Neutrophil (primary cell): Measurements from ENCODE around the gene CD248.
A peak's percentile ranks its signal among the peaks of the same experiment; 100 is the strongest.

ENCODE experiments used
- H3K27ac ChIP-seq: fragments of 200-600 bp; sonication (generic); 2 replicates; pipeline ENCODE4 v1.5.1; 2016; ENCODE audit warnings: mild to moderate bottlenecking, moderate library complexity
- H3K27me3 ChIP-seq: fragments of 200-600 bp; sonication (generic); 2 replicates; pipeline ENCODE4 v1.6.0; 2016; ENCODE audit warnings: mild to moderate bottlenecking
- H3K36me3 ChIP-seq: fragments of 200-600 bp; sonication (generic); 2 replicates; pipeline ENCODE4 v1.5.1; 2017
- H3K4me1 ChIP-seq, 2 experiments: fragments of 200-600 bp in 1 of 2; sonication (generic) in 1 of 2; 1 replicate in 1 of 2; 2 replicates in 1 of 2; pipeline versions ENCODE4 v1.5.1 to v1.6.1; 2013 to 2016; ENCODE audit warnings: low read depth in 1 of 2, low read length in 1 of 2, mild to moderate bottlenecking in 1 of 2, moderate library complexity in 1 of 2; ENCODE audit not compliant: control insufficient read depth in 1 of 2, insufficient read depth in 1 of 2
- H3K4me3 ChIP-seq, 2 experiments: fragments of 200-600 bp in 1 of 2; sonication (generic) in 1 of 2; 1 replicate in 1 of 2; 2 replicates in 1 of 2; pipeline ENCODE4 v1.5.1; 2013 to 2016; ENCODE audit warnings: low read depth in 1 of 2, low read length in 1 of 2, mild to moderate bottlenecking in 1 of 2, moderate library complexity in 1 of 2
- H3K9me3 ChIP-seq: fragments of 200-600 bp; sonication (generic); 2 replicates; pipeline ENCODE4 v1.5.1; 2016
- CTCF ChIP-seq: fragments of 200-600 bp; sonication (generic); IDR thresholded peaks from 2 replicates; pipeline ENCODE4 v1.5.1; 2016; ENCODE audit warnings: antibody characterized with exemption

Gene CD248

DNA sequence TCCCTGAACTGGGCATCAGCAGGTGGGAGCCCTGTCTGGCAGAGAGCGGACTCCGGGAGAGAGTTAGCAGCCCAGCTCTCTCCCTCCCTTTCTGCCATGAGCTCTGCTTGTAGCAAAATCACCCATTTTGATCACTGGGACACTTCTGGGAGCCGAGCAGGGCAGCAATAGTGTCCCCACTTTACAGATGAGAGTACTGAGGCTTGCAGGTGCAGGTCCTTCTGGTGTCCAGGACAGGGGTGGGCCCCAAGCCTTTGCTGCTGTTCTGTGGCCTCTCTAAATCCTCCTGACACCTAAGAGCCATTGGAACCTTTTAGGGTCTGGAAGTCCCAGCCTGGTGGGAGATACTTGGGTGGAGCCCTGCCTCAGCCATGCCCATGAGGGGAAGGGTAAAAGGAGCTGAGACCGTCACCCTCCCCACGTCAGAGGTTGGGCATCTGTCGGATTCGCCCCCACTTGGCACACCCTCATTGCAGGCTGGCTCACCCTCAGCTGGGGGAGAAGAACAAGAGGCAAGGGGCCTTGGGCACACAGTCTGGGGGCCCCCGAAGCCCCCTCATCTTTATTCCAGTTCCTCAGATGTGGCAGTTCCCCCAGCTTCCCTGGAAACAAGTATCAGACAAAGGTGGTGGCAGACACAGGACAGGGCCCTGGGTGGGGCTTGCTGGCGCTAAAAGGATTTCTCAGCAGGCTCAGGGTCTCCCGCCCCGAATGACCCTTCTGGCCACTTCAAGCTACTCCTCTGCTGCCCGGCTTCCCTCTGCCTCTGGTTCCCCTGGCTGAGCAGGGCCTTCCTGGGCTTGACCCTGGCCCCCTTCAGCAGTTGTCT is 14.9 kb upstream of the CD248 start:
- Histone ChIP-seq H3K27ac (no peak overlapping the region), H3K4me1 (peaks cover 25% of the 10 kb centered on the region in 2 experiments), H3K9me3 (no peaks in the 10 kb centered on the region), H3K27me3 (peaks cover 27% of the 10 kb centered on the region), H3K4me3 (no peak overlapping the region), H3K36me3 (peaks cover 4% of the 10 kb centered on the region)
- no peak for TF ChIP-seq CTCF

- no peak overlapping the region for H3K4me3 ChIP-seq
- TF ChIP-seq CTCF, result no peak
- no peak overlapping the region for H3K27ac ChIP-seq
- H3K27me3 ChIP-seq, result peaks cover 19% of the 10 kb centered on the region
- peaks cover 17% of the 10 kb centered on the region in 2 experiments for H3K4me1 ChIP-seq
- no peaks in the 10 kb centered on the region for H3K36me3 ChIP-seq
- H3K9me3 ChIP-seq, result no peaks in the 10 kb centered on the region
These were observed 14.1 kb upstream of the CD248 start for GRCh38 chr11:66330931-66331330.

DNA sequence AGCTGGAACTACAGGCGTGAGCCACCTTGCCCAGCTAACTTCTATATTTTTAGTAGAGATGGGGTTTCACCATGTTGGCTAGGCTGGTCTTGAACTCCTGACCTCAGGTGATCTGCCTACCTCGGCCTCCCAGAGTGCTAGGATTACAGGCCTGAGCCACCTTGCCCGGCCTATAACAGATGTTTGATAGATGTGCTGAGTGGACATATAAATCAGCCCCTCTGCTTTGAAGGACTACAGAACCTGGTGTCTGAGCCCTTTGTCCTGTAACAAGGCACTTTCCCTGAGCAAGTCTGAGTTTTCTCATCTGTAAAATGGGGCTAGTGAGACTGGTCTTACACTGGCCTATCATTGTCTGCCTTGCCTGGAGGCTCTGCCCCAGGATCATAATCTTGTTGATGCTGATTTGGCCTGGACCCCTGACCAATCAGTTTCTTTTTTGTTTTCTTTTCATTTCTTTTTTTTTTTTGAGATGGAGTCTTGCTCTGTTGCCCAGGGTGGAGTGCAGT is 12.4 kb upstream of the CD248 start:
- Histone ChIP-seq H3K27ac (no peak overlapping the region), H3K36me3 (no peaks in the 10 kb centered on the region)
- TF ChIP-seq CTCF, result no peak

DNA sequence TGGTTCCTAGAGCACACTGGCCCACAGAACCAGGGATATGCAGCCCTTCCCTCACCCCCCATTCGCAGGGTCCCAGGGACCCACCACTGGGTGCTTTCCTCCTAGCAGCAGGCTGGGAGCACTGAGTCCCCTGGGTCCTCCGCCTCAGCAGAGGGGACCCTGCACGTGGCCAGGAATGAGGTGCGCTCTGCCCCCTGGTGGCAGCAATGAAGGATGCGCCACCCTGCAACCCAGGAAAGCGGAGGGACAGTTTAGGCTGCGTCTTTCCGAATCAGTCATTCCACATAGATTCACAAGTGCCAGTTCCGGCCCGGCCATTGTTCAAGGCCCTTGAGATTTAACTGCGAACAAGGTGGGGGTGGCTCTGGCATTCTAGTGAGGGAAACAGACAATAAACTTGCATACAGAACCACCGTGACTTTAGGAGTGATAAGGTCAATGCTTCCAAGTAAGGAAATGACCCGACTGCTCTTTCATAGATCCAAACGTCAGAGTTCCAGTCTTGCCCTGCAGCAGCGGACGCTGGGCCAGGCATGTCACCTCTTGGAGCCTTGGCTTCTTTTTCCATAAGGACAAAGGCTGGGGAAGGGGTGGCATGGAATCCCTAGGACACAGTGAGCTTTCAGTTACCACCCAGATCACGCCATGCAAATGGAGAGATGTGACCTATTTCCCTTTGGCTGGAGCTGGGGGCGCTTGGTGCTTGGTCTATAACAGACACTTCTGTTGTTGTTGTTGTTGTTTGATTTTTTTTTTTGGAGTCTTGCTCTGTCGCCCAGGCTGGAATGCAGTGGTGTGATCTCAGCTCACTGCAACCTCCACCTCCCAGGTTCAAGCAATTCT is 11.7 kb upstream of the CD248 start:
- Histone ChIP-seq H3K4me1 (peaks cover 4 to 5% of the 10 kb centered on the region in 2 experiments), H3K27ac (no peak overlapping the region), H3K36me3 (no peaks in the 10 kb centered on the region), H3K9me3 (no peaks in the 10 kb centered on the region), H3K27me3 (peaks cover 8% of the 10 kb centered on the region), H3K4me3 (no peak overlapping the region)
- TF ChIP-seq CTCF, result peak; percentile 85

More for the DNA sequence above, 12.4 kb upstream of the CD248 start:
- Histone ChIP-seq H3K4me1 (peaks cover 4 to 5% of the 10 kb centered on the region in 2 experiments), H3K4me3 (no peak overlapping the region), H3K27me3 (peaks cover 8% of the 10 kb centered on the region), H3K9me3 (no peaks in the 10 kb centered on the region)

GRCh38 chr11:66328031-66328301 is 11.1 kb upstream of the CD248 start:
- Histone ChIP-seq H3K27ac (no peak overlapping the region), H3K9me3 (no peaks in the 10 kb centered on the region)
- no peak for TF ChIP-seq CTCF

More at GRCh38 chr11:66328031-66328301, 11.1 kb upstream of the CD248 start:
- H3K27me3 ChIP-seq, result peaks cover 8% of the 10 kb centered on the region
- no peak overlapping the region for H3K4me3 ChIP-seq
- H3K4me1 ChIP-seq, result peaks cover 4 to 5% of the 10 kb centered on the region in 2 experiments
- no peaks in the 10 kb centered on the region for H3K36me3 ChIP-seq
